DMS153 treated with DMSO at 0.1 percent for 48 hours (cell line): ENCODE data around the gene GRIK5.

Experiments used
- DNase-seq: peaks from one replicate; lab custom pipeline; 2025; ENCODE audit not compliant: unreplicated experiment; lab: John Stamatoyannopoulos, UW

GRIK5 gene

GRCh38 chr19:42078538-42079275, 8.7 kb upstream of the GRIK5 start:
- no peak for DNase-seq

GRCh38 chr19:42078058-42078457, 8.1 kb upstream of the GRIK5 start:
- DNase-seq, result no peak

- no peak for DNase-seq
These were observed 6.5 kb upstream of the GRIK5 start for GRCh38 chr19:42076380-42076944.

DNA sequence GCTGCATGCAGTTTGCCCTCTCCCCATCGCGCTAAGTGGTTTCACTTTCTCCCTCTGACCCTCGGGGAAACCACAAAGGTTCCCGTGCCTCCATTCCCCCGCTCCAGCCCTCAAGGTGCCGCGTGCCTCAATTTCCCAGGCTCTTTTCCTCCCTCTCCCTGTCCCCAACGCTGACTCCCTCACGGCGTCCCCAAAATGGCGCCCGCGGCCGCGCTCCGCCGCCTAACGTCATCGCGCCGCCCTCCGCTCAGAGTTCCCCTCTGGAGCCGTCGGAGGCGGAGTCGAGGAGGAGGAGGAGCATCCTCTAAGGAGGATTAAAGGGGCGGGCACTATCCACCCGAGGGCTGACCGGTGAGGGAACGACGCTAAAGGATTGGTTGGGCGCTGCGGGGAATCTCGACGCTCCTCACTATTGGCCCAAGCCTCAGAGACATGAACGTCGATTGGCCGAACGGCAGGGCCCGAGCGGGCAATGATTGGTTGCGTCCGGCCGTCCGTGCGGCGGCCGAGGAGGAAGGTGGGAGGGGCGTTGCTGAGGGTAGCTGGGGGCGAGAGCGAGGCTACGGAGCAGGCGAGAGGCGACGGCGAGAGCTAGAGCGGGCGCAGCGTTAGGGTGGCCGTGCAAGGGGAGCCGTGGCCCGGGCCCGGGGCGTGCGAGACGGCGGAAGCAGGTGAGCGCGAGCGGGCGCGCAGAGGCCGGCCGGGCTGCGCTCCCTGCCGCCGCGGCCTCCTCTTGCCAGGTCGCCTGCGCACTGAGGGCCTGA, 5.8 kb upstream of the GRIK5 start, which contains the start of gene ZNF574:
Gene ZNF574 (plus strand): TSS at position 551 of the 764 bp plus-strand sequence. CDS start 2,441 bp downstream, outside the sequence.
- DNase-seq, result peak; percentile 98

DNA sequence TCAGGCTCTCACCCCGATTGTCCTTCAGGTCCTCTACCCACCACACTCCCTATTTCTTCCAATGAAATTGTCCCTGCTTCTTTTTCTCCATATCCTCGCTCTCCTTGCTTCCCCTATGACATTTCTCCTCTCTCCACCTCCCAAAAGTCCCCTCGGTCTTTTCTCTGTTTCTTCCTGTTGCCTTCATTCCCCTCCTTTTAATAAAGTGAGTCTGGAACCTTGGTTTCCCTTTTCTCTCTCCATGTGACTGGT, 5.3 kb upstream of the GRIK5 start:
- peak; percentile 67 for DNase-seq

DNA sequence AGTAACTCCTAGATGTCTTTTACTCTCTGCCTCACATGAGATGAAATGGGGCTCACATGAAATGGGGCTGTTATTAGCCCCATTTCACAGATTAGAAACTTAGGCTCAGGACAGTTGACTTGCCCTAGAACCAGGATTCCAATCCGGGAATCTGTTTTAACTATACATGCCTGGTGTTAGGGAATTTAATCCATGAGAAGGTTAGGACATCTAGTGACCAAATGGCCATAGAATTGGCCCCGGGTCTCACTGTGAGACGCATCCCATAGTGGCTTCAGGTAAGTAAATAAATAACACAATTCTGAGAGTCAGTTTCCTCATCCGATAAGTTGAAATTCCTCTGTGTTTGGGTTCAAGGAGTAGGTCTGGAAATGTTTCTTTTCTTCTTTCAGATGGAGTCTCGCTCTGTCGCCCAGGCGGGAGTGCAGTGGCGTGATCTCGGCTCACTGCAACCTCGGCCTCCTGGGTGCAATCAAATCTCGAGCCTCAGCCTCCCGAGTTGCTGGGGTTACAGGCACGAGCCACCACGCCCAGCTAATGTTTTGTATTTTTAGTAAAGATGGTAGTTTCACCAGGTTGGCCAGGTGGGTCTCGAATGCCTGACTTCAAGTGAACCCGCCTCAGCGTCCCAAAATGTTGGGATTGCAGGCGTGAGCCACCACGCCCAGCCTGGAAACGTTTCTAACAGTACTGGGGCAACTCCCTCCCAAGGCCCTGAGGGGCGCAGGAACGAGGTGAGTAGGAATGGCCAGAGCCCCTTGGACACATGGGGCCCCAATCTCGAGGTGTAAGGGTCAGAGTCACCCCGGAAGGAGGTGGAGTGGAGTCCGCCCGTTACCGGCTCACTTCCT, 4.7 kb upstream of the GRIK5 start:
- no peak for DNase-seq

DNA sequence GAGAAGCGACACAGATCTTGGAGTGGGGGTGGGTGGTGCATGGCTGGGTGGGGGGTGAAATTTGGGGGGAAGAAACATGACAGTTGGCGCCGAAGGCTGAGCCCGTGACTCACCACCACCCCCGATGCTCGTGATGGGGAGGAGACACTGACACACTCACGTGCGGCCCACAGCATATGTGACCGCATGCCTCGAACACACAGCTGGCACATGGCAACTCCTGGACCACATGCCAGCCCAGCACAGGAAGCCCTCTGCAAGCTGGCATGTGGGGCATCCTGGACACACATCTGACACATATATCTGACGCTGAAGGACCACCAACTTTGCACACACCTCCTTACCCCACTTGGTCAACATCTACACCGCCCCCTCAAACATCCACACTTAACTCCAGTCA, 1.2 kb upstream of the GRIK5 start:
- no peak for DNase-seq

DNA sequence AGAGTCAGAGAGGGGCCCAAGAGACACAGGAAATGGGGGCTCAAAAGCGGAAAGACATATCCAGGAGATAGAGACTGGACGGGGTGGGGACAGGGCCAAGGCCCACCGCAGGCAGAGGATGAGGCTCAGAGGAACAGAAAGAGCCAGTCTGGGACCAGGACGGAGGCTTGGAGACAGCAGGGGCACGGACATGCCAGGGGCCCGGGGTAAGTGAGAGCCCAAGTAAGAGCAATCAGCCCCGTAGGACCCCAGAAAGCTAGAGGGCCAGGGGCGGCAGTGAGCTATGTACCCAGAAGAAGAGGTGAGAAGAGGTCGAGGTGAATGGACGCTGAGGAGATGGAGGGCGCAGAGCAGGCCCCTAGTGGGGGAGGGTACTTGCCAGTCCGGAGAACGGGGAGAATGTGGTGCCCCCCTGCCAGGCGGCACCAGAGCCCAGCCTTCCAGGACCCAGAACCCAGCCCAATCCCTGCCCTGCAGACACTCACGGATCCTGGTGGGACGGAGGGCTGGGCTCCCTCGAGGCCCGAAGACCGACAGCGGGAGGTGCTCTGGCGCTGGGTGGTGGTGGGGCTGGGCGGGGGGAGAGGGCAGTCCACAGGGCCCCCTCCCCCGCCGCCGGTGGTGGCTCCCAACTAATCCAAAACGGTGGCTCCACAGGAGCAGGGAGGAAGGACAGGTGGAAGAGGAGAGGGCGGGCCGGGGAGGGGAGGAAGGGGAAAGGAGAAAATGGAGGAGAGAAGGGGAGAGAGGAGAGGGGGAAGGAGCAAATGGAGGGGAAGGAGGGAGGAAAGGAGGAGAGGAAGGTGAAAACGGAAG, 1.0 kb downstream of the GRIK5 start:
- DNase-seq, result no peak

DNA sequence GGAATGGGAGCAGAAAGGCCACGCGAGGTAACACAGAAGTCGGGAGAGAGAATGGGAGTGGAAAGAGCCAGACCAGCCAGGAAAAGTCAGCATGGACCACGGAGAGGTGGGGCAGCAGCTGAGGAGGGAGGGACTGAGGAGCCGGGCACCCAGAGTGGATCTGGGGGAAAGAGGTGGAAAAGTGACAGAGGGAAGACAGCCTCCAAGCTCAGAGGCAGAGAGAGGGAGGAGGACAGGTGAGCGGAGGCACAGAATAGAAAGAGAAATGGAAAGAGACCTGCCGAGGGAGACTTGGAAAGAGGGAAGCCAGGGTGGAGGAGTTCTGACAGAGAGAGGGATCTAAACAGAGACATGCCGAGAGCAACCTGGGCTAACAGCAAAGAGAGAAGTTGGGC, 1.6 kb downstream of the GRIK5 start:
- DNase-seq, result no peak

DNA sequence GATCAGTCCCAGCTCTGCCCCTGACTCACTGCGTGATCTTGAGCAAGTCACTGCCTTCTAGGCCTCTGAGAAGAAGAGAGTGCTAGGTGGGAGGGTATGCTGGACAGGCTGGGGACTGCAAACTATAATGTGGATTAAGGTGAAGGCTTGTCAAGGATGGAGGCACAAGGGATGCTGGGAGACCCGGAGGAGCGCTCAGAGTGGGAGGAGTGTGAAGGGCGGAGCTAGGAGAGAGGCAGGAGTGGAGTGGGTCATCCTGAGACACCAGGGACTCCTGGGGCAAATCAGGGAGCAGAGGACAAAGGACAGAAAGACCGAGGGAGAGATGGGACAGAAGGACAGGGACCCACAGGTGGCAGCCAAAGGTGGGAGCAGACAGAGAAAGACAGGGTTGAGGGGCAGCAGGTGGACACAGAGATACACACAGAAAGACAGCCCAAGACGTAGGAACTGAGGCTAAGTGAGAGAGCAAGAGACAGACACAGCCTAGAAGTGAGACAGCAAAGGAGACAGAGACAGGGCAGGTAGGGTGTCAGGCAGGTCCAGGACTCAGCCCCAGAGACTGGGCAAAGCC, 2.6 kb downstream of the GRIK5 start:
- DNase-seq, result no peak

DNA sequence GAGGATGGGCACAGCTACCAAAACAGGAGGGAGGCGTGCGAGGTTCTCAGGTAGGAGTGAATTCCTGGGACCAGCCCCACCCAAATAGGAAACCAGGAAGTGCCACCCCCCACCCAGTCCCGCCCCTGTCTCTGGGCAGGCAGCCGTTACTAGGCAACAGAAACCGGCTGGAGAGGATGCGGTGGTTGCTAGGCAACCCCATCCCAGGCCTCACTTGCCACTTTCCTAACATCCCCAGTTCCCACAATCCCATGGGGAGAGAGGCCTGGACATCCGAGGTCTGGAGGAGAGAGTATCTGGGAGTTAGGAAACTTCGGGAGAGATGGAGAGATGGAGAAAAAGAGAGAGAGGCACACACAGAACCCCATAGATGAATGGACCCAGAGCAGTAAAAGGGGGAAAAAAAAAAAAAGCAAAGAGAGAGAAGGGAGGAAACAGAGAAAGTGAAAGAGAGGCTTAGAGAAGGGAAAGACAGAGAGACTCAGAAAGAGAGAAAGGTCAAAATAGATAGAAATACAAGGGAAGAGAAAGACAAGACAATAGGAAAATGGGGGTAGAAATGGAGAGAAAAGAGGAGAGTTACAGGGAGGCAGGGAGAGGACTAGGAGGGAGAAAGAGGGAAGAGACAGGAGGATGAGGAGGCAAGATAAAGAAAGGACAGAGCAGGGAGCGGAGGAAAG, 3.8 kb downstream of the GRIK5 start:
- DNase-seq, result peak; percentile 43

DNA sequence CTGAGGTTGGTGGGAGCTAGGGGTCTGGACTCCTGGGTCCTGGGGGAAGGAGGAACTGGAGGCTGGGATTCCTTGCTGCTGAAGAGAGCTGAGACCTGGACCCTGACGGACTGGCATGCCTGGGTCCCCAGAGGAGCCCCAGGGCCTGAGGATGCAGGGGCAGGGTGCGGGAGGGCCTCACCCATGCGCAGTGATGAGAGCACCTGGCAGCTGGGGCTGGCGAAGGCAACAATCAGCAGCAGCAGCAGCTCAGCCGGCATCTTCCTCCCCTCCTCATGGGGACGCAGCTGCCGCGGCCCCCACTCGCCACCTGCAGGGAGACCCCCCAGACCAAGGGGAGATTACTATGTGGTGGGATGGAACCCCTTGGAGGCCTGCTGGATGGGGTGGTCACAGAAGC, 4.5 kb downstream of the GRIK5 start:
- DNase-seq, result no peak

- no peak for DNase-seq
These were observed 5.0 kb downstream of the GRIK5 start for GRCh38 chr19:42065051-42065450.

DNA sequence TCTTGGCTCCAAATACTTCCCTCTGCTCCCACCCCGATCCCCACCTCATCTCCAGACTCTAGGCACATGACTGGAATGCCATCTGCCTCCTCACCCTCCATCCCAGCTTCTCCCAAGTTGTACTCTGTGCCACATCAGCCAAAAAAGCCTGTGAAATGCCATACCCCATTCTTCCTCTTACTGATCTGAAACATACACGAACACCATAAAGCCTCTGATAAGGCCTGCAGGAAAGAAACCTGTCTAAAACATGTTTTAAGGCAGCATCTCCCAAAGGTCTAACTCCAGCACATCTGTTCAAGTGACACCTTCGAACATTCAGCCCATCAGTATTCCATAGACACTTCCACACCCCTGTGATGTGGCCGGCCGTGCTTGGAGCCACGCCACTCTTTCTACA, 5.6 kb downstream of the GRIK5 start:
- no peak for DNase-seq

GRCh38 chr19:42062381-42062780, 7.6 kb downstream of the GRIK5 start:
- no peak for DNase-seq

DNA sequence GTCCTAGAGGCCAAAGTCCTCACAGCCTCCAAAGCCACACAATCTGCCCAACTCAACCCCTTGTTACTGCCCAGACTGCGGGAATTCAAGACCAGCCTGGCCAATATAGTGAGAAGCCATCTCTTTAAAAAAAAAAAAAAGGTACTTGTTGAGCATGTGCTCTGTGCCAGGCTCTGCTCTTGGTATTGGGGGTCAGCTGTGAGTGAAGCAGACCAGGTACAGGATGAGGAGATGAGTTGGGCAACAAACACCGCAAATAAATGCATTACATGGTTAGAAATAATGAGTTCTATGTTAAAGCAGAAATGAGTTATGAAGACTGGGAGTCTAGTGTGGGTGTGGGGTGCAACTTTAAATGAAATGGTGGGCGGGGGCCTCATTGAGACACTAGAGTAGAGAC, 9.9 kb downstream of the GRIK5 start:
- DNase-seq, result no peak

- DNase-seq, result no peak
These were observed 10.8 kb downstream of the GRIK5 start for GRCh38 chr19:42059196-42059595.

- DNase-seq, result no peak
These were observed 12.2 kb downstream of the GRIK5 start for GRCh38 chr19:42057846-42058245.

DNA sequence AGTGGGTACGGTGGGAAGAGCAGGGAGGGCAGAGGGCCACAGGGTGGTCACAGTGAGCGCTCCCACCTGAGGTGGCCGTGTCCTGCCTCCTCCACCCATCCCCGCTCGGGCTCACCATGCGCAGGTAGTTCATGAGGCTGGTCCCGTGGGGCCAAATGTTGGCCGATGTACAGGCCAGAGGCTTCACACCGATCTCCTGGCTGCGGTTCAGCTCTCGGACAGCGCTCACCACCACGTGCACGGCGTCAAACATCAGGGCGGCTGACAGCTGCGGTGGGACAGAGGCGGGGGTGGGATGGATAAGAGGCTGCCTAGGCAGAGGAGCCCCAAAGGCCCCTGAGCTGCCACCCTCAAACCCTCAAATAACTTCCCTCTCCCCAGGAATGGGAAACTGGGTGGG, 15.8 kb downstream of the GRIK5 start:
- no peak for DNase-seq
